CD14-positive monocyte (primary cell): ENCODE data around the gene FSHR. TPM values are rescaled to one million over a fixed set of nuclear protein-coding genes. Genes with fewer than 3 reads are reported as not detected.

ENCODE experiments used
- DNase-seq, 3 donors: peaks; one replicate each; pipeline ENCODE4 v3.0.0-alpha.2; 2011 to 2022
- H2AFZ ChIP-seq: 2 replicates; pipeline ENCODE4 v1.6.0; 2012; ENCODE audit warnings: mild to moderate bottlenecking, low read depth, low read length, inconsistent platforms; ENCODE audit not compliant: insufficient read depth, poor library complexity, severe bottlenecking
- H3K27ac ChIP-seq, 2 donors: 1 replicate in 1 of 2; 2 replicates in 1 of 2; pipeline ENCODE4 v1.5.1; 2012 to 2013; ENCODE audit warnings: low read length in 2 of 2, control low read depth in 1 of 2, inconsistent platforms in 1 of 2, low read depth in 1 of 2, mild to moderate bottlenecking in 1 of 2
- H3K27me3 ChIP-seq, 2 donors: one replicate each; pipeline versions ENCODE4 v1.6.0 to v1.6.1; 2011 to 2013; ENCODE audit warnings: low read length in 2 of 2; ENCODE audit not compliant: control insufficient read depth in 2 of 2, insufficient read depth in 2 of 2
- H3K36me3 ChIP-seq, 2 donors: replicated peaks in 1 of 2; 1 replicate in 1 of 2; 2 replicates in 1 of 2; pipeline versions ENCODE4 v1.5.1 to v1.6.1; 2012 to 2013; ENCODE audit warnings: low read length in 2 of 2, control low read depth in 1 of 2, inconsistent platforms in 1 of 2, mild to moderate bottlenecking in 1 of 2; ENCODE audit not compliant: insufficient read depth in 2 of 2, control insufficient read depth in 1 of 2
- H3K4me1 ChIP-seq, 2 donors: 1 replicate in 1 of 2; 2 replicates in 1 of 2; pipeline versions ENCODE4 v1.5.1 to v1.6.1; 2012 to 2013; ENCODE audit warnings: low read length in 2 of 2, control low read depth in 1 of 2, inconsistent platforms in 1 of 2, mild to moderate bottlenecking in 1 of 2, moderate library complexity in 1 of 2; ENCODE audit not compliant: insufficient read depth in 2 of 2, control insufficient read depth in 1 of 2
- H3K4me2 ChIP-seq: replicated peaks from 2 replicates; pipeline ENCODE3; 2012; ENCODE audit warnings: low read length, moderate library complexity, mild to moderate bottlenecking; ENCODE audit not compliant: poor library complexity, severe bottlenecking; ENCODE audit errors: extremely low read depth
- H3K4me3 ChIP-seq, 3 experiments: fragments of 200-600 bp in 1 of 3; sonication (generic) in 1 of 3; replicated peaks in 1 of 3; 1 replicate in 2 of 3; 2 replicates in 1 of 3; pipeline ENCODE4 v1.5.1; 2011 to 2013; ENCODE audit warnings: low read length in 3 of 3, mild to moderate bottlenecking in 3 of 3, control low read depth in 2 of 3, low read depth in 2 of 3, inconsistent platforms in 1 of 3, moderate library complexity in 1 of 3
- H3K79me2 ChIP-seq: 2 replicates; pipeline ENCODE4 v1.6.0; 2012; ENCODE audit warnings: mild to moderate bottlenecking, control low read depth, inconsistent platforms, low read length, moderate library complexity; ENCODE audit not compliant: insufficient read depth
- H3K9ac ChIP-seq: 2 replicates; pipeline ENCODE4 v1.6.0; 2017; ENCODE audit warnings: low read length, mild to moderate bottlenecking; ENCODE audit not compliant: insufficient read depth, poor library complexity, severe bottlenecking
- H3K9me3 ChIP-seq, 2 donors: replicated peaks in 1 of 2; 1 replicate in 1 of 2; 2 replicates in 1 of 2; pipeline versions ENCODE4 v1.5.1 to v1.6.1; 2012 to 2013; ENCODE audit warnings: low read length in 2 of 2, control low read depth in 1 of 2; ENCODE audit not compliant: control insufficient read depth in 1 of 2, insufficient read depth in 1 of 2
- H4K20me1 ChIP-seq: 2 replicates; pipeline ENCODE4 v1.6.0; 2012; ENCODE audit warnings: mild to moderate bottlenecking, low read length, control low read depth, moderate library complexity; ENCODE audit not compliant: insufficient read depth
- H3K27ac Mint-ChIP-seq, 7 donors: one replicate each; pipeline ENCODE4 v1.8.0; 2020; ENCODE audit warnings: mild to moderate bottlenecking in 7 of 7, mixed read lengths in 7 of 7, moderate library complexity in 6 of 7, inconsistent platforms in 2 of 7
- H3K27me3 Mint-ChIP-seq, 3 donors: one replicate each; pipeline ENCODE4 v1.8.0; 2021 to 2022; ENCODE audit warnings: low read depth in 3 of 3, mild to moderate bottlenecking in 3 of 3, mixed read lengths in 3 of 3, moderate library complexity in 3 of 3, inconsistent platforms in 1 of 3
- H3K36me3 Mint-ChIP-seq, 2 donors: one replicate each; pipeline ENCODE4 v1.8.0; 2020; ENCODE audit warnings: mixed read lengths in 2 of 2, inconsistent platforms in 1 of 2, mild to moderate bottlenecking in 1 of 2
- H3K4me1 Mint-ChIP-seq: one replicate; pipeline ENCODE4 v1.8.0; 2020; ENCODE audit warnings: mild to moderate bottlenecking, mixed read lengths
- H3K4me3 Mint-ChIP-seq, 2 donors: one replicate each; pipeline ENCODE4 v1.8.0; 2020; ENCODE audit warnings: mild to moderate bottlenecking in 2 of 2, mixed read lengths in 2 of 2, moderate library complexity in 1 of 2
- H3K9me3 Mint-ChIP-seq, 7 donors: one replicate each; pipeline ENCODE4 v1.8.0; 2020 to 2022; ENCODE audit warnings: mixed read lengths in 7 of 7, mild to moderate bottlenecking in 6 of 7, moderate library complexity in 6 of 7, inconsistent platforms in 2 of 7
- CTCF ChIP-seq: fragments of 200-600 bp; IDR thresholded peaks from one replicate; pipeline ENCODE4 v1.8.0; 2022; ENCODE audit warnings: antibody characterized with exemption, mild to moderate bottlenecking
- WGBS: methylation state at CpG from one replicate; pipeline ENCODE4 v1.1.5; 2013; ENCODE audit warnings: missing lambda C conversion rate; ENCODE audit not compliant: insufficient coverage; 5-methylcytosine and 5-hydroxymethylcytosine counted together
- intact Hi-C, 2 donors: fragments of 100-400 bp; cut with micrococcal nuclease; formaldehyde crosslinking; loops; one replicate each; pipeline versions ENCODE4 v1.15.0 to v1.15.1; 2023
- polyA plus RNA-seq, 3 donors: library from polyadenylated mRNA; depleted of rRNA in 1 of 3; unstranded in 2 of 3; stranded (reverse) in 1 of 3; fragments of 300-500 nt in 2 of 3; fragments of >200 nt in 1 of 3; fragmentation: Illumina TruSeq in 2 of 3; gene quantifications; 1 replicate in 2 of 3; 2 replicates in 1 of 3; pipeline ENCODE4 v1.2.3, GENCODE V29; 2012 to 2021

Gene FSHR
- polyA plus RNA-seq, 3 donors, result not detected

GRCh38 chr2:48954935-48955334, 199.4 kb downstream of the FSHR start:
- H3K9me3 ChIP-seq, result no peaks in the 10 kb centered on the region
- H3K4me3 ChIP-seq, result no peak overlapping the region
- H3K4me1 ChIP-seq, result no peaks in the 10 kb centered on the region
- intact Hi-C loops, result no loop called here
- H2AFZ ChIP-seq, result no peak overlapping the region
- H3K36me3 Mint-ChIP-seq, result no peaks in the 10 kb centered on the region
- no peaks in the 10 kb centered on the region for H3K36me3 ChIP-seq
- peaks cover 0 to 2% of the 10 kb centered on the region in 2 donors for H3K27me3 ChIP-seq
- no peaks in the 10 kb centered on the region for H4K20me1 ChIP-seq
- H3K27me3 Mint-ChIP-seq, result peaks cover 0 to 6% (median 2%) of the 10 kb centered on the region in 3 donors
- TF ChIP-seq CTCF, result no peak
- H3K4me2 ChIP-seq, result no peak overlapping the region
- H3K9ac ChIP-seq, result no peak overlapping the region
- no peak for DNase-seq
- no peaks in the 10 kb centered on the region for H3K4me1 Mint-ChIP-seq
- H3K79me2 ChIP-seq, result no peaks in the 10 kb centered on the region
- H3K4me3 Mint-ChIP-seq, result no peak overlapping the region
- H3K27ac ChIP-seq, result no peak overlapping the region
- H3K27ac Mint-ChIP-seq, result no peak overlapping the region
- peaks cover 0 to 2% (median 0%) of the 10 kb centered on the region in 7 donors for H3K9me3 Mint-ChIP-seq

- H3K27me3 ChIP-seq, result peaks cover 0 to 2% of the 10 kb centered on the region in 2 donors
- H3K9me3 ChIP-seq, result no peaks in the 10 kb centered on the region
- no peak overlapping the region for H3K4me2 ChIP-seq
- H3K9ac ChIP-seq, result no peak overlapping the region
- Mint-ChIP-seq H3K9me3 (peaks cover 0 to 2% (median 0%) of the 10 kb centered on the region in 7 donors), H3K27me3 (peaks cover under 1 to 6% (median 2%) of the 10 kb centered on the region in 3 donors), H3K27ac (no peak overlapping the region), H3K36me3 (no peaks in the 10 kb centered on the region), H3K4me1 (no peaks in the 10 kb centered on the region), H3K4me3 (no peak overlapping the region)
- intact Hi-C loops, result no loop called here
- H3K79me2 ChIP-seq, result no peaks in the 10 kb centered on the region
- H3K36me3 ChIP-seq, result no peaks in the 10 kb centered on the region
- no peak overlapping the region for H3K4me3 ChIP-seq
- no peaks in the 10 kb centered on the region for H3K4me1 ChIP-seq
- no peak overlapping the region for H2AFZ ChIP-seq
- no peak for TF ChIP-seq CTCF
- DNase-seq, result no peak
- WGBS, result 100% methylated on average over 2 of the region's 3 CpGs
- no peaks in the 10 kb centered on the region for H4K20me1 ChIP-seq
- no peak overlapping the region for H3K27ac ChIP-seq
These were observed 200.0 kb downstream of the FSHR start for GRCh38 chr2:48954311-48954710.
